ENCODE results near the gene JAG1.

DNA sequence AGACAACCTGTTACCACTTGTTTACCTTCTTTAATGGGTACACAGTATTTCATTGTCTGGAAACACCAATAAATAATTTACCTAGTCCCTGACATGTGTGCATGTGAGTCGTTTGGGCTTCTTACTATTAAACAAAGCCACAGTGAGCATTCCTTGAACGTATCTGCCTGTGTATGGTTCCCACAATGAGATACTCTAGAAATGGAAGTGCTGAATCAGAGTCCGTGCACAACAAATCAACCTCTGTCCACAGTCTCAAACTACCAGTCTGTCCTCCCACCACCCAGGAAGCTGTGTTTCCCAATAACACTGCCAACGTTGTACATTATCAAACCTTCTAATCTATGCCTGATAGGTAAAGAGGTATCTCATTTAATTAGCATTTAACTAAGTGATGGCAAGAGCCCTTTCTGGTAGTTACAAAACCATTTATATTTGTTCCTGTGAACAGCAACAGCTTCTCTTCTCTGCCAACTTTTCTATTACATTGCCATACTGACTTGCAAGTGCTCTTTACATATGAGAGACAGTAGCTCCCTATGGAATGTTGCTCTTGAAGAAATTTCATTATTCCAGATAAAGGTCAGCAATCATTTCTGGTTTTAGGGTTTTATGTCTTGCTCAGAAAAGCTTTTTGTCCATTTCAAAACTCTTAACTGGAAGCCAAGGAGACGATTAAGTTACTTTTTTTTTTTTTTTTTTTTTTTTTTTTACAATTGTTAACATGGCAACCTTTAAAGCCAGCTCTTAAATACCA is 14.7 kb downstream of the JAG1 start:
- TF ChIP-seq HMG20A (CRISPR knock-in tag; conservative IDR thresholded peaks at IDR 0.05) (no peak), GATAD2A (IDR thresholded peaks at IDR 0.05) (no peak), EZH2 (IDR thresholded peaks at IDR 0.05; ENCODE audit: borderline replicate concordance, low read depth, low read length) (no peak), GATA2 (CRISPR knock-in tag; IDR thresholded peaks at IDR 0.05) (no peak), ZBTB17 (CRISPR knock-in tag; IDR thresholded peaks at IDR 0.05) (no peak), ZBTB1 (CRISPR knock-in tag; IDR thresholded peaks at IDR 0.05; ENCODE audit: borderline replicate concordance, low read depth) (no peak), BRCA1 (IDR thresholded peaks at IDR 0.05) (no peak), BRCA1 (CRISPR knock-in tag; IDR thresholded peaks at IDR 0.05) (no peak), ZNF232 (CRISPR knock-in tag; IDR thresholded peaks at IDR 0.05) (no peak)
- TF ChIP-seq, protein P1, sequence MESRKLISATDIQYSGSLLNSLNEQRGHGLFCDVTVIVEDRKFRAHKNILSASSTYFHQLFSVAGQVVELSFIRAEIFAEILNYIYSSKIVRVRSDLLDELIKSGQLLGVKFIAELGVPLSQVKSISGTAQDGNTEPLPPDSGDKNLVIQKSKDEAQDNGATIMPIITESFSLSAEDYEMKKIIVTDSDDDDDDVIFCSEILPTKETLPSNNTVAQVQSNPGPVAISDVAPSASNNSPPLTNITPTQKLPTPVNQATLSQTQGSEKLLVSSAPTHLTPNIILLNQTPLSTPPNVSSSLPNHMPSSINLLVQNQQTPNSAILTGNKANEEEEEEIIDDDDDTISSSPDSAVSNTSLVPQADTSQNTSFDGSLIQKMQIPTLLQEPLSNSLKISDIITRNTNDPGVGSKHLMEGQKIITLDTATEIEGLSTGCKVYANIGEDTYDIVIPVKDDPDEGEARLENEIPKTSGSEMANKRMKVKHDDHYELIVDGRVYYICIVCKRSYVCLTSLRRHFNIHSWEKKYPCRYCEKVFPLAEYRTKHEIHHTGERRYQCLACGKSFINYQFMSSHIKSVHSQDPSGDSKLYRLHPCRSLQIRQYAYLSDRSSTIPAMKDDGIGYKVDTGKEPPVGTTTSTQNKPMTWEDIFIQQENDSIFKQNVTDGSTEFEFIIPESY (CRISPR knock-in tag; IDR thresholded peaks at IDR 0.05) = no peak
- TF ChIP-seq, protein P2, sequence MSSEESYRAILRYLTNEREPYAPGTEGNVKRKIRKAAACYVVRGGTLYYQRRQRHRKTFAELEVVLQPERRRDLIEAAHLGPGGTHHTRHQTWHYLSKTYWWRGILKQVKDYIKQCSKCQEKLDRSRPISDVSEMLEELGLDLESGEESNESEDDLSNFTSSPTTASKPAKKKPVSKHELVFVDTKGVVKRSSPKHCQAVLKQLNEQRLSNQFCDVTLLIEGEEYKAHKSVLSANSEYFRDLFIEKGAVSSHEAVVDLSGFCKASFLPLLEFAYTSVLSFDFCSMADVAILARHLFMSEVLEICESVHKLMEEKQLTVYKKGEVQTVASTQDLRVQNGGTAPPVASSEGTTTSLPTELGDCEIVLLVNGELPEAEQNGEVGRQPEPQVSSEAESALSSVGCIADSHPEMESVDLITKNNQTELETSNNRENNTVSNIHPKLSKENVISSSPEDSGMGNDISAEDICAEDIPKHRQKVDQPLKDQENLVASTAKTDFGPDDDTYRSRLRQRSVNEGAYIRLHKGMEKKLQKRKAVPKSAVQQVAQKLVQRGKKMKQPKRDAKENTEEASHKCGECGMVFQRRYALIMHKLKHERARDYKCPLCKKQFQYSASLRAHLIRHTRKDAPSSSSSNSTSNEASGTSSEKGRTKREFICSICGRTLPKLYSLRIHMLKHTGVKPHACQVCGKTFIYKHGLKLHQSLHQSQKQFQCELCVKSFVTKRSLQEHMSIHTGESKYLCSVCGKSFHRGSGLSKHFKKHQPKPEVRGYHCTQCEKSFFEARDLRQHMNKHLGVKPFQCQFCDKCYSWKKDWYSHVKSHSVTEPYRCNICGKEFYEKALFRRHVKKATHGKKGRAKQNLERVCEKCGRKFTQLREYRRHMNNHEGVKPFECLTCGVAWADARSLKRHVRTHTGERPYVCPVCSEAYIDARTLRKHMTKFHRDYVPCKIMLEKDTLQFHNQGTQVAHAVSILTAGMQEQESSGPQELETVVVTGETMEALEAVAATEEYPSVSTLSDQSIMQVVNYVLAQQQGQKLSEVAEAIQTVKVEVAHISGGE (CRISPR knock-in tag; IDR thresholded peaks at IDR 0.05) = no peak
- TF ChIP-seq, protein P3, sequence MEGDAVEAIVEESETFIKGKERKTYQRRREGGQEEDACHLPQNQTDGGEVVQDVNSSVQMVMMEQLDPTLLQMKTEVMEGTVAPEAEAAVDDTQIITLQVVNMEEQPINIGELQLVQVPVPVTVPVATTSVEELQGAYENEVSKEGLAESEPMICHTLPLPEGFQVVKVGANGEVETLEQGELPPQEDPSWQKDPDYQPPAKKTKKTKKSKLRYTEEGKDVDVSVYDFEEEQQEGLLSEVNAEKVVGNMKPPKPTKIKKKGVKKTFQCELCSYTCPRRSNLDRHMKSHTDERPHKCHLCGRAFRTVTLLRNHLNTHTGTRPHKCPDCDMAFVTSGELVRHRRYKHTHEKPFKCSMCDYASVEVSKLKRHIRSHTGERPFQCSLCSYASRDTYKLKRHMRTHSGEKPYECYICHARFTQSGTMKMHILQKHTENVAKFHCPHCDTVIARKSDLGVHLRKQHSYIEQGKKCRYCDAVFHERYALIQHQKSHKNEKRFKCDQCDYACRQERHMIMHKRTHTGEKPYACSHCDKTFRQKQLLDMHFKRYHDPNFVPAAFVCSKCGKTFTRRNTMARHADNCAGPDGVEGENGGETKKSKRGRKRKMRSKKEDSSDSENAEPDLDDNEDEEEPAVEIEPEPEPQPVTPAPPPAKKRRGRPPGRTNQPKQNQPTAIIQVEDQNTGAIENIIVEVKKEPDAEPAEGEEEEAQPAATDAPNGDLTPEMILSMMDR (IDR thresholded peaks at IDR 0.05 in 2 of 3, conservative IDR thresholded peaks at IDR 0.05 in 1 of 3; ENCODE audit: insufficient read depth in 2 of 3, low read depth in 1 of 3, low read length in 3 of 3) = no peak
- TF ChIP-seq, protein P4, sequence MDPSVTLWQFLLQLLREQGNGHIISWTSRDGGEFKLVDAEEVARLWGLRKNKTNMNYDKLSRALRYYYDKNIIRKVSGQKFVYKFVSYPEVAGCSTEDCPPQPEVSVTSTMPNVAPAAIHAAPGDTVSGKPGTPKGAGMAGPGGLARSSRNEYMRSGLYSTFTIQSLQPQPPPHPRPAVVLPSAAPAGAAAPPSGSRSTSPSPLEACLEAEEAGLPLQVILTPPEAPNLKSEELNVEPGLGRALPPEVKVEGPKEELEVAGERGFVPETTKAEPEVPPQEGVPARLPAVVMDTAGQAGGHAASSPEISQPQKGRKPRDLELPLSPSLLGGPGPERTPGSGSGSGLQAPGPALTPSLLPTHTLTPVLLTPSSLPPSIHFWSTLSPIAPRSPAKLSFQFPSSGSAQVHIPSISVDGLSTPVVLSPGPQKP (CRISPR knock-in tag; IDR thresholded peaks at IDR 0.05) = no peak

Data from K562 (cell line).